ENCODE results near the gene SPTSSA. TPM values are rescaled to one million over a fixed set of nuclear protein-coding genes. Genes with fewer than 3 reads are reported as not detected.
"Not testable (repeated sequence)": the region's sequence is repeated elsewhere in the genome, so short reads cannot be mapped to it uniquely, and the experiment has no call there.

Gene SPTSSA
- total RNA-seq, 1 donor from 2014 or later = 12.9 TPM

DNA sequence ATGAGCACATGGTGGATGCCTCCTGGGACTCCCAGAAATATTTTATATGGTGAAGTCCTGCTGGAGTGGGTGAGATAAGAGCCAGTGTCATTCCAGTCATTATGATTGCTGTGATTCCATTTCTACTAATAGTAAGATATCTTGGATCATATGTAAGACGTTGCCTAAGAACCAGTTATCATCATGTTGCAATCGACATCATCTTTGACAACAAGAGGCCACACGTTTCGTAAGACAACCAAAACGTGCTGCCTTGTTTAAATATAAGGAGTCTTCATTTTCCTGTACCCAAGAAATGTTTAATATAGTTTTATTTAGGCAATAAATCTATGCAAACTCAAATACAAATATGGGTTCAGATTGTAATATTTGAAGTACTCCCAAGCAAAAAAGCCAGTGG is 58.4 kb downstream of the SPTSSA start:
- Histone ChIP-seq H3K27me3 (ENCODE audit: control insufficient read depth, insufficient read depth, low read length) (no peaks in the 10 kb centered on the region), H3K36me3 (ENCODE audit: control insufficient read depth, insufficient read depth, low read length) (no peaks in the 10 kb centered on the region), H3K4me3 (ENCODE audit: low read depth, low read length) (no peak overlapping the region)
- DNase-seq (ENCODE audit: low read depth) (no peak), FAIRE-seq (no peak)
- TF ChIP-seq, protein P1, sequence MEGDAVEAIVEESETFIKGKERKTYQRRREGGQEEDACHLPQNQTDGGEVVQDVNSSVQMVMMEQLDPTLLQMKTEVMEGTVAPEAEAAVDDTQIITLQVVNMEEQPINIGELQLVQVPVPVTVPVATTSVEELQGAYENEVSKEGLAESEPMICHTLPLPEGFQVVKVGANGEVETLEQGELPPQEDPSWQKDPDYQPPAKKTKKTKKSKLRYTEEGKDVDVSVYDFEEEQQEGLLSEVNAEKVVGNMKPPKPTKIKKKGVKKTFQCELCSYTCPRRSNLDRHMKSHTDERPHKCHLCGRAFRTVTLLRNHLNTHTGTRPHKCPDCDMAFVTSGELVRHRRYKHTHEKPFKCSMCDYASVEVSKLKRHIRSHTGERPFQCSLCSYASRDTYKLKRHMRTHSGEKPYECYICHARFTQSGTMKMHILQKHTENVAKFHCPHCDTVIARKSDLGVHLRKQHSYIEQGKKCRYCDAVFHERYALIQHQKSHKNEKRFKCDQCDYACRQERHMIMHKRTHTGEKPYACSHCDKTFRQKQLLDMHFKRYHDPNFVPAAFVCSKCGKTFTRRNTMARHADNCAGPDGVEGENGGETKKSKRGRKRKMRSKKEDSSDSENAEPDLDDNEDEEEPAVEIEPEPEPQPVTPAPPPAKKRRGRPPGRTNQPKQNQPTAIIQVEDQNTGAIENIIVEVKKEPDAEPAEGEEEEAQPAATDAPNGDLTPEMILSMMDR (IDR thresholded peaks at IDR 0.05; ENCODE audit: insufficient read depth, low read length, severe bottlenecking) = no peak

DNA sequence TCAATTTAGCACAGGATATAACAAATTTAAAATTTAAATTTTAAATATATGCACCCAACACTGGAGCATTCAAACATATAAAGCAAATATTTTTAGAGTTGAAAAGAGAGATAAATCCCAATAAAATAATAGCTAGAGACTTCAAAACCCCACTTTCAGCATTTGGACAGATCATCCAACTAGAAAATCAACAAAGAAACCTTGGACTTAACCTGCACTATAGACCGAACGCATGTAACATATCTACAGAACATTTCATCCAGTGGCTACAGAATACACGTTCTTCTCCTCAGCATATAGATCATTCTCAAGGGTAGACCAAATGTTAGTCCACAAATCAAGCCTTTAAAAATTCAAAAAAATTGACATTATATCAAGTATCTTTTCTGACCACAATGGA is 64.0 kb downstream of the SPTSSA start:
- DNase-seq (ENCODE audit: low read depth) (no peak), FAIRE-seq (no peak)
- H3K36me3 ChIP-seq (ENCODE audit: control insufficient read depth, insufficient read depth, low read length) = no peaks in the 10 kb centered on the region
- H3K27me3 ChIP-seq (ENCODE audit: control insufficient read depth, insufficient read depth, low read length) = no peaks in the 10 kb centered on the region
- H3K4me3 ChIP-seq (ENCODE audit: low read depth, low read length) = no peak overlapping the region
- TF ChIP-seq, protein P1 (IDR thresholded peaks at IDR 0.05; ENCODE audit: insufficient read depth, low read length, severe bottlenecking) = no peak

DNA sequence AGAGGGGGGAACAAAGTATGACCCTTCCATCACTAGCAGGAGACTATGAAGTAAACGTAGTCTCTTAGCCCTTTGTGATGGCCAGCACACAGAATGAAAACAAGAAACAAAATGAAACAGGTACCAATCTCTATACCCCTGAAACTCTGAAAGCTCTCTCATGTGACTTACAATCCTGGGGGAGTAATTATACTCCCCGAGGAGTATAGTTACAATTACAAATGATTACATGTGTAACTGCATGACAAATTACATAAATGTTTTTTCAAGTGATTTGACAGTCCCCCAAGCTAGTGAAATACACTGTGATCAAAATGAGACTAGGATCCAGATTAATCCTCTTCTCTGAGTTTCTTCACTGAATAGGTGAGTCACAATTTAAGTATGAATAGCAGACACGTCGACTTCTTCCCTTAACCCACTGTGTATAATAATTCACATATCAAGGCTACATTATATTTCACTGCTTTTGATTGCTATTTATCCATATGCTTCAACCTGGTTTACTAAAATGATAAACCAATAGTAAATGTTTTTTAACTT is 74.0 kb downstream of the SPTSSA start:
- Histone ChIP-seq H3K36me3 (ENCODE audit: control insufficient read depth, insufficient read depth, low read length) (no peaks in the 10 kb centered on the region), H3K27me3 (ENCODE audit: control insufficient read depth, insufficient read depth, low read length) (no peaks in the 10 kb centered on the region), H3K4me3 (ENCODE audit: low read depth, low read length) (no peak overlapping the region)
- TF ChIP-seq, protein P1 (IDR thresholded peaks at IDR 0.05; ENCODE audit: insufficient read depth, low read length, severe bottlenecking) = no peak
- DNase-seq (ENCODE audit: low read depth) (no peak), FAIRE-seq (no peak)

DNA sequence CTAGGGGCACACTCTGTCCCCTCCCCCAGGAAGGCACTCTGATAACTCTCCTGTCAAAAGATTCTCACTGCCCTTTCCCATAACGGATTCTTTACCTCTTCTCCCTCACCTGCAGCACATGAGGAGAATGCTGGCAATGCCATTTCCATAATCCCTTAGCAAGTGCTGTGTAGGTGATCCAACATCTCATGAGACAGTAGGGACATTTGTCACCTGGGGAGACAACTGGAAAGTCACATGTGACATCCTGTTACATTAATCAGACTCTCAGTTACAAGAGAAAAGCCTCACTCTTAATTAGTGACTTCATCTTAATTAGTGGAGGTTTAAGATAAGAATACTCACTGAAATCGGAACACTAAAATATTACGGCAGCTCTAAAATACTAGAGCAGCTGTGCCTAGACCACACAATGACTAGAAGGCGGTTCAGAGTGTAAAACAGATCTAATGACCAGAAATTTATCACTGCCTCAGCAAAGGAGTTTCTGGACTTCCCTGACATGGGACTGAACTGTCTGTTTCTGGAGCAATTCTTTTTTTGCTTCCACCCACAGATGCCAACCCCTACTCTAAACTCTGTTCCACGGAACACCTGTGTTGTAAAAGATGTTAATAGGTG is 75.1 kb downstream of the SPTSSA start:
- TF ChIP-seq, protein P1 (IDR thresholded peaks at IDR 0.05; ENCODE audit: insufficient read depth, low read length, severe bottlenecking) = no peak
- Histone ChIP-seq H3K36me3 (ENCODE audit: control insufficient read depth, insufficient read depth, low read length) (no peaks in the 10 kb centered on the region), H3K4me3 (ENCODE audit: low read depth, low read length) (no peak overlapping the region), H3K27me3 (ENCODE audit: control insufficient read depth, insufficient read depth, low read length) (no peaks in the 10 kb centered on the region)
- DNase-seq (ENCODE audit: low read depth) = no peak
- no peak for FAIRE-seq

DNA sequence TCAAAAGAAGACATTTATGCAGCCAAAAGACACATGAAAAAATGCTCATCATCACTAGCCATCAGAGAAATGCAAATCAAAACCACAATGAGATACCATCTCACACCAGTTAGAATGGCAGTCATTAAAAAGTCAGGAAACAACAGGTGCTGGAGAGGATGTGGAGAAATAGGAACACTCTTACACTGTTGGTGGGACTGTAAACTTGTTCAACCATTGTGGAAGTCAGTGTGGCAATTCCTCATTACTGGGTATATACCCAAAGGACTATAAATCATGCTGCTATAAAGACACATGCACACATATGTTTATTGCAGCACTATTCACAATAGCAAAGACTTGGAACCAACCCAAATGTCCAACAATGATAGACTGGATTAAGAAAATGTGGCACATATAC is 76.2 kb downstream of the SPTSSA start:
- not testable (repeated sequence) for H3K27me3 ChIP-seq (ENCODE audit: control insufficient read depth, insufficient read depth, low read length); FAIRE-seq; DNase-seq (ENCODE audit: low read depth)

DNA sequence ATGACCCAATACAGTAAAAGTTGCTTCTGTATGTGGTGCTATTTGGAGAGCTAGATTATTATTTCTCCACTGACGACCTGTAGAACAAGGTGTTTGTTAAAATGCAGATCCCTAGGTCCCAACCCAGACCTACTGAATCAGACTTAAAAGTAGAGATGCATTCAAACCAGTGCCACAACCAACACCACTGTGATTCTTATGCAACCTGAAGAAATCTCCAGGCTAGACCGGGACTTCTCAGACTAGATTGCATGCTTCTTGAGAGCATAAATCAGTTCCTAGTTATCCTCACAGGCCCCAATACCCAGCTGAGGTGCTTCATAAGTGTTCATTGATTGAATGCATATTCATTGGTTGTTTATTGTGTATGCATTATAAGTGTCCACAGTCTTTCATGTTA is 78.2 kb downstream of the SPTSSA start:
- no peaks in the 10 kb centered on the region for H3K27me3 ChIP-seq (ENCODE audit: control insufficient read depth, insufficient read depth, low read length)
- H3K36me3 ChIP-seq (ENCODE audit: control insufficient read depth, insufficient read depth, low read length) = no peaks in the 10 kb centered on the region
- no peak for FAIRE-seq
- H3K4me3 ChIP-seq (ENCODE audit: low read depth, low read length) = no peak overlapping the region
- no peak for DNase-seq (ENCODE audit: low read depth)
- TF ChIP-seq, protein P1 (IDR thresholded peaks at IDR 0.05; ENCODE audit: insufficient read depth, low read length, severe bottlenecking) = no peak

More for the DNA sequence above, 76.2 kb downstream of the SPTSSA start:
- not testable (repeated sequence) for H3K4me3 ChIP-seq (ENCODE audit: low read depth, low read length); H3K36me3 ChIP-seq (ENCODE audit: control insufficient read depth, insufficient read depth, low read length)

Other genes with a start within 250 kb of the SPTSSA start
- gene EAPP, start 77.5 kb upstream of the SPTSSA start, total RNA-seq = 48.4 and 65.4 TPM in 2 replicates
- gene SNX6, start 167.9 kb upstream of the SPTSSA start, total RNA-seq = 97.3 and 146 TPM in 2 replicates

All from bronchial epithelial cell (primary cell).